ENCODE measurements around the gene TPPP.
A peak's percentile ranks its signal among the peaks of the same experiment; 100 is the strongest.

Gene TPPP

GRCh38 chr5:624951-625230 is 68.3 kb downstream of the TPPP start:
- no peak for DNase-seq (ENCODE audit: low read depth in 3 of 3)

DNA sequence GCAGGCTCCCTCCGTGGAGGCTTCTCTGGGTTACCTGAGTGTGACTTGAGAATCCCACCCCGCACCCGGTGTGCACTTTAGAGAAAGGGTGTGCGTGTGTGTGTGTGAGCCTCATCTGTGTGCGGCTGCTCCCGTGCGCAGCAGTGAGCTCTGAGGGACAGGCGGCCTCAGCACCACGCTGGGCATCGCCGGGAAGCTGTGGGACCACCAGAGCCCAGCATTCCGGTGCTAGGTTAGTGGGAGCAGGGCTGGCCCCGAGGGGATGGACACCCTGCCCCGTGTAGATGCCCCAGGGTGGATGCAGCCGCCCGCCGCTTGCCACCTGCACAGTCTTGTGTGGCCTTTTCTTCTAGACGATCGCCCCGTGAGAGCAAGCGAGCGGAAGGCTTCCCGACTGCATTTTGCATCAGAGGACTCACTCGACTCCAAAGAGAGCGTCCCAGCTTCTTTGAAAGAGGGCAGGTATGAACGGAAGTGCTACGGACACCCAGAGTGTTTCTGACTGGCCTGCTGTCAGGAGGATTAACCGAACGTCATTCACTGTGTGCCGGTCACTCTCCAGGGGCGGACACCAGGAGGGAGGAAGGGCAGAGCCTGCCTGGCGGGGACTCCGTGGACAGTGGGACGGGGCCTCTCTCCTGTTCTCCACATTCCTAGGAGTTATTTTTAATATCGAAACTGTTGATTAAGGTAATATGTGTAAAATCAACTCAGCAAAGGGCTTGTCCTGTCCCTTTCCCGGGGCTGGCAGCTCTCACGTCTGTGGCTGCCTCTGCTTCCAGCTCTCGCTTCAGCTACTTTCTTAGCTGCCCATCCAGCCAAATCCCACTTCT is 68.8 kb downstream of the TPPP start:
- DNase-seq (ENCODE audit: low read depth in 3 of 3) = no peak

- DNase-seq (ENCODE audit: low read depth in 3 of 3) = no peak
Measured at GRCh38 chr5:623531-623930, 69.6 kb downstream of the TPPP start.

DNA sequence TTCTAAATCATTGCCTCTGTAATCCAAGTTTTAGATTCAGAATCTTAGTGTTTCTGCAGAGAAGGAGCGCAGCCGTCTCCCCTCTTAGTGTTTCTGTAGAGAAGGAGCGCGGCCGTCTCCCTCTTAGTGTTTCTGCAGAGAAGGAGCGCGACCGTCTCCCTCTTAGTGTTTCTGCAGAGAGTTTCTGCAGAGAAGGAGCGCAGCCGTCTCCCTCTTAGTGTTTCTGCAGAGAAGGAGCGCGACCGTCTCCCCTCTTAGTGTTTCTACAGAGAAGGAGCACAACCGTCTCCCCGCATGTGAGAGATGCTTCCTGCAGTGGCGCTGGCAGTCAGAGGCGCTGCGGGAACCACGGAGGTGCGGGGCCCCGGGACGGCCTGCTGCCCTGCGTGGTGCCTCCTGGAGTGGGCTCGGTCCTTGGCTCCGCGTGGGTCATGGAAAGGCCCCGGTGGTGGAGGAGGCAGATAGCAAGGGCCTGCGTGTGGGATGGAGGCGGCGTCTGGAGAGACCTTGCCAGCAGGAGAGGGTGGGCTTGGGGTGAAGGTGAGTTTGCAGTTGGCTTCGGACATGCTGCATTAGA is 70.1 kb downstream of the TPPP start:
- no peak for DNase-seq (ENCODE audit: low read depth in 3 of 3)

DNA sequence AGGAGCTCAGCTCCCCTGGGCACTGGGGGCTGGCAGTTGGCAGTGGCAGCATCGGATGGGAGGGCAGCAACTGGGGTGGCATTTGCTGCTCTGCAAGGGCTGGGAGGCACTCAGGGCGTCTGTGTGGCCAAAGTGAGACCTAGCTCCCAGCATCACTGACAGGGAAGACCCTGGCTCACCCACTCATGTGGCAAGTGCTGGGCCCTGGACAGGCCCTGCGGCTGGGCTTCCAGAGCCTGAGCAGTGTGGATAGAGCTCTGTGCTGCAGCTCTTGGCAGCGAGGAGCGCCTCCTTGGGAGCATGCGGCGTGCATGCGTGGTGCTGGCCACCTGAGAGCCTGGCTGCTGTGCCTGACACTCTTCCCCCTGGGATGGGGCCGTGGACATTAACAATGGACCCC is 70.8 kb downstream of the TPPP start:
- DNase-seq (ENCODE audit: low read depth in 3 of 3) = no peak

DNA sequence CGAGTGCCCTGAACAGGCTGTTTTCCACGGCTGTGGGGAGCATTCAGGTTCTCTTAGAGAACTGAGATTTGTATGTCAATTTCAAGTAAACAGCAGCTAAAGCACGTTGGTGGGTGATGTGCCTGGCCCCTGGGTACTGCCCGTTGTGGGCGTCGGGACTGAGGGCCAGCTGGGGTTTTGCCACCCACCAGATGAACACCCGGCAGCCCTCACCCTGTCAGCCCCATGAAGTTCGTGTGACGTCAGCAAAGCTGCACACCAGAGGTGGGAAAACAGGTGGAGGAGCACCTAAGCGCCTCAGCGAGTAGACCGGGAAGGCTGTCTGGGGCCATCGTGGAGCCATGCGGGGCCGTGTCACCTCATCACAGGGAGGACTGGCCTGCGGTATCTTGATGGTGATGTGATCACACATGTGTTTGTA is 71.8 kb downstream of the TPPP start:
- no peak for DNase-seq (ENCODE audit: low read depth in 3 of 3)

DNA sequence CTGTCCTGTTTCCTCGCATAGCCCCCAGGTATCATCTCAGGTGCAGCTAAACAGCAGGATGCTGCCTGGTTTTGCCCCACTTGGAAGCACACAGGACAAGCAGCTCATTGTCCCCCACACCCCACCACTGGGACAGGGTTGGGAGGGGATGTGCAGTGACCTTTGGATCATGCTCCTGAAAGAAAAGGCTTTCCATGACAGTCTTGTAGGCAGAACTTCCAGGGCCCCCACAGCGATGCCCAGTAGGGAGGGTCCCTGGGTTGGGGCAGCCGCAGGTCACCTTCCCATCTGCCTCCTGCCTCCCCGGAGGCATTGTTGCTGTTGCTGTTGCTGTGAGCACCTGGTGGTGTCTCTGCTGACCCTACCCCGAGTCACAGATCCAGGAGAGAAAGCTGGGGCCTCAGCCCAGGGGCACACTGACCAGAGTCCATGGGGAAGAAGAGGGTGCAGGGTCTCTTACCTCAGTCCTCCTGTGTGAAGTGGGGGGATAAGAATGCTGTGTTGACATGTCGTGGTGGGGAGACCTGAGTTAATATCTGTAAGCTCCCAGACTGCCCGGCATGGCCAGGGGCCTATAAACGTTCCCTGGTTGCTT is 72.5 kb downstream of the TPPP start:
- no peak for DNase-seq (ENCODE audit: low read depth in 3 of 3)

GRCh38 chr5:620152-620551 is 73.0 kb downstream of the TPPP start:
- DNase-seq (ENCODE audit: low read depth in 3 of 3) = no peak

DNA sequence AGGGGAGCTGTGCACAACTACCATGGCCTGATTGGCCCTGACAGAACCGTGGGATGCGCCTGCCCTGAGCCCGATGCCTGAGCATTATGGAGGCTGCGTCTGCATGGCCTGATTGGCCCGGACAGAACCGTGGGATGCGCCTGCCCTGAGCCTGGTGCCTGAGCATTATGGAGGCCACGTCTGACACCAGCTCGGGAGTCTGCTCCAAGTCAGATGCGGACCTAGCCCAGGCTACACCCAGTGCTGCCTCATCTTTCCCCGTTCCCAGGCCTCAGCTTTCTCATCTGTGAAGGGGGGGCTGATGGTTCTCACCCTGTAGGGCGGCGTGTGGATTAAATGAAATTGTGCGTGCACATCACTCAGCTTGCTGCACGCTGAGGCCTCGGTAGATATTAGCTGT is 73.7 kb downstream of the TPPP start:
- DNase-seq (ENCODE audit: low read depth in 3 of 3) = no peak

- DNase-seq (ENCODE audit: low read depth in 3 of 3) = no peak
Measured at GRCh38 chr5:618450-618849, 74.7 kb downstream of the TPPP start.

DNA sequence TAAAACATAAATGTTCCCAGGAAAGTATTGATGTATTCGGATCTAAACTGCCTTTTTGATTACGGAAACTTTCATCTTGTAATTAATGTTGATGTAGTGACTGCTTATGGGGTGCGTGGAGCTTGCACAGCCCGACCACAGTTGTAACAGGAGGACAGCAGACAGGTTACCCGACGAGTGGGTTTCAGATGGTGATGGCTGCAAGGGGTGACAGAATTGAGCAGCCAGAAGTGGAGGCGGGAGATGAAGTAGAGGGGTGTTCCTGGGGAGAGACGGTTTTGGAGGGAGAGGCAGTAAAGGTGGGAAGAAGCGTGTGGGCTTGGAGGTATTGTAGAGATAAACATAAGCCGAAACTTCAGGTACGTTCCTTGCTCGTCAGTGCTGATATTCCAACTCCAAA is 75.3 kb downstream of the TPPP start:
- DNase-seq (ENCODE audit: low read depth in 3 of 3) = no peak

DNA sequence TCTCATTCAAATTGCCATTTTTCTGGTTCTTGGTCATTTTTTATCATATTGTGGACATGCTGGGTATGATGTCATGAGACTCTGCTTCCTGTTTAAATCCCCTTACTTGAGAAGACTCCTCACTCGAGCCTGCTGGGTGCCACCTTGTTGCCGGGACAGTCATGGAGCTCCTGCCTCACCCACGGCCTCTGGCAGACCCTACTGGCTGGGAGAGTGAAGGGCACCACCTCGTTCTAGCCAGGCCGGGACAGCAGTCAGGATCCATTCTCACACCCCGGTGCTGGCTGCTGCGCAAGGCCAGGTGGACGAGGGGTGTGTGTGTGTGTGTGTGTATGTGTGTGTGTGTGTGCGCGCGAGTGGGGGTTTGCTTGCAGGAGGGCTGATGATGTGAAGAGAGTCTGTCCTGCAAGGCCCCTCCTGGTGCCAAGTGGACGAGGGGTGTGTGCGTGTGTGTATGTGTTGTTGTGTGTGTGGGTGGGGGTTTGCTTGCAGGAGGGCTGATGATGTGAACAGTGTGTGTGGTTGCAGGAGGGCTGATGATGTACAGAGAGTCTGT is 76.6 kb downstream of the TPPP start:
- DNase-seq (ENCODE audit: low read depth in 3 of 3) = no peak

GRCh38 chr5:612498-613424 is 80.4 kb downstream of the TPPP start:
- DNase-seq (ENCODE audit: low read depth in 3 of 3) = no peak

DNA sequence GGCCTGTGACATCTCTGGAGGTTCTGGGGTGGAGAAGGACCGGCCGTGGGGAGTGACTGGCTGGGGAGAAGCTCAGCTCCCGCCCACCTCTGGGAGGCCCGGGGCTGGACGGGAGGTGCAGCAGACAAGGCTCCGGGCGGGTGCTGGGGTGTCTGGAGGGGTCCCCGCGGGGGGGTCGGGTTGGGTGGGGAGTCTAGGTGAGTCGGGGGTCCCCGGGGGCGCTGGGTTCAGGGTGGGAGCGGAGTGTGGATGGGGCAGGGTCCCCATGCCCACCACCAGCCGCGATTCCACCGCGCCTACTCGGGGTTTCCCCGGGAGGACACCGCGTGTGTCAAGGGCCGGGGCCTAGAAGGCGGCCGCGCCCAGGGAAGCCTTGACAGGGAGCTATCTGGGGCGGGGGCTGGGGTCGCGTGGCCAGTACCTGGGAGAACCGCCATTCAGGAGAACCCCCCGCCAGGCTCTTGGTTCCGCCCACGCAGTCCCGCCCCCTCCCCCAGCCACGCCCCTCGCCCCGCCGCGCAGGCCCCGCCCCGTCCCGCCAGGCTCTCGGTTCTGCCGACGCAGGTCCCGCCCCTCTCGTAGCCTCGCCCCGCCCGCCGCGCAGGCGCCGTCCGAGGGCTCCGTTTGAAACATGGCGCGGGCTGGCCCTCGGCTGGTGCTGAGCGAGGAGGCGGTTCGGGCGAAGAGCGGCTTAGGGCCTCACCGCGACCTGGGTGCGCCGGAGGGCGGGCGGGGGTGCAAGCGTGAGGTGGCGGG is 81.2 kb downstream of the TPPP start, which contains the start of gene CEP72:
CEP72 (plus strand) TSS at position 610 of the 756 bp plus-strand sequence; CDS start at position 632, 22 bp downstream.
- DNase-seq (ENCODE audit: low read depth in 3 of 3) = peak; percentile 90 to 93 (median 92)

DNA sequence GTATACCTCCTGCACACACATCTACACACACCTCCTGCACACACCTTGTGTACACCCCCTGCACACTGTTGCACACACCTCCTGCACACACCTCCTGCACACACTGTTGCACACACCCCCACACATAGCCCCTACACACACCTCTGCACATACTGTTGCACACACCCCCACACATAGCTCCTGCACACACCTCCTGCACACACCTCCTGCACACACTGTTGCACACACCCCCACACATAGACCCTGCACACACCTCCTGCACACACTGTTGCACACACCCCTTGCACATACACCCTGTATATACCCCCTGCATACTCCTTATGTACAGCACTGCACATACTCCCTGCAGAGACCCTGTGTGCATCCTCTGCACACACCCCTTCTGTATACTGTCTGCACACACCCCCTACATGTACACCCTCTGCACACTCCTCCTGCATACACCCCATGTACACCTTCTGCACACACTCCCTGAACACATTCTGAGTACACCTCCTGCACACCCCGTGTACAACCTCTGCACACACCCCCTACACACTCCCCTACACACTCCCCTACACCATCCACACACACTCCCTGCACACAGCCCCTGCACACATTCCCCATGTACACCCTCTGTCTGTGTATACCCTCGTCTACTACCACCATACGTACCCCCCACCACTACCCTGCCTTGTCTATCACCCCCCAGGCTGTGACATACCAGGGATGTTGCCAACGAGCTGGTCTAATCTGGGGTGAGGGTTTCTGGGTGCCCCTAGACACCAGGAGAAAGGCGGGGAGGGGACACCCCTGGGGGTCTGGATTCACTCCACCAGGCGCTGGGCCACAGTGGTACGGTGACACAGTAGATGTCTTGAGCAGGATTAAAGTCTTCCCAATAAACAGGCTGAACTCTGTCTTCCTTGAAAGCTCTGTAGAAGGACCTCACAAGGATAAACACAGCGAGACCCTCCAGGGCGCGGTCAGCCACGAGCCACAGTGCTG is 82.1 kb downstream of the TPPP start:
- DNase-seq (ENCODE audit: low read depth in 3 of 3) = no peak

DNA sequence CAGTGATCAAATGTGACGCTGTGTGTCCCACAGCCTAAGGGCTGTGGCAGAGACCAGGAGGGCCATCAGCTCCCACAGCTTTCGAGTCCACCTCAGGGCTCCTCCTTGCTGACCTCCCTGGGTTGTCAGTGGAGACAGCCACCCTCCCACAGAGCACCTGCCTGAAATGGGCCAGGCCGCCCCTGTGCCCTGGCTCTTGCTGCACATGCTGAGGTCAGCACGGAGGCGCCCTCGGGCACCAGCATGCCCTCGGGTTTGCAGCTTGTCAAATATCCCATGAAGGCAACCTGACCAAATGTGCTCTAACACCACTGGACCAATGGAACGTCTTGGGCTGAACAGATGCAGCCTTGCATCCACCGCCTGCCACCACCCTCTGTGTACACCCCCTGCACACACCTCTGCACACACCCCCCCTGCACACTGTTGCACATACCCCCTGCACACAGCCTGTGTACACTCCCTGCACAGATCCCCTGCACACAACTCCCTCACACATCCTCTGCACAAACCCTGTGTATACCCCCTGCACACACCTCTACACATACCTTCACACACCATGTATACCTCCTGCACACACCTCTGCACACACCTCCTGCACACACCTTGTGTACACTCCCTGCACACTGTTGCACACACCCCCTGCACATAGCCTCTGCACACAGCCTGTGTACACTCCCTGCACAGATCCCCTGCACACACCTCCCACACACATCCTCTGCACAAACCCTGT is 83.0 kb downstream of the TPPP start:
- DNase-seq (ENCODE audit: low read depth in 3 of 3) = no peak

Data from stimulated activated CD4-positive, alpha-beta T cell treated with anti-CD3 and anti-CD28 coated beads, TNF-alpha, amount 100 ng/mL, for 4 hours (primary cell).